ENCODE data around the gene GRK1. TPM values are rescaled to one million over a fixed set of nuclear protein-coding genes. Genes with fewer than 3 reads are reported as not detected.
A peak's percentile ranks its signal among the peaks of the same experiment; 100 is the strongest.
"Not testable (repeated sequence)": the region's sequence is repeated elsewhere in the genome, so short reads cannot be mapped to it uniquely, and the experiment has no call there.

Gene GRK1
- not detected in 2 replicates for total RNA-seq (2014; rRNA removed; shearing (Covaris generic))

DNA sequence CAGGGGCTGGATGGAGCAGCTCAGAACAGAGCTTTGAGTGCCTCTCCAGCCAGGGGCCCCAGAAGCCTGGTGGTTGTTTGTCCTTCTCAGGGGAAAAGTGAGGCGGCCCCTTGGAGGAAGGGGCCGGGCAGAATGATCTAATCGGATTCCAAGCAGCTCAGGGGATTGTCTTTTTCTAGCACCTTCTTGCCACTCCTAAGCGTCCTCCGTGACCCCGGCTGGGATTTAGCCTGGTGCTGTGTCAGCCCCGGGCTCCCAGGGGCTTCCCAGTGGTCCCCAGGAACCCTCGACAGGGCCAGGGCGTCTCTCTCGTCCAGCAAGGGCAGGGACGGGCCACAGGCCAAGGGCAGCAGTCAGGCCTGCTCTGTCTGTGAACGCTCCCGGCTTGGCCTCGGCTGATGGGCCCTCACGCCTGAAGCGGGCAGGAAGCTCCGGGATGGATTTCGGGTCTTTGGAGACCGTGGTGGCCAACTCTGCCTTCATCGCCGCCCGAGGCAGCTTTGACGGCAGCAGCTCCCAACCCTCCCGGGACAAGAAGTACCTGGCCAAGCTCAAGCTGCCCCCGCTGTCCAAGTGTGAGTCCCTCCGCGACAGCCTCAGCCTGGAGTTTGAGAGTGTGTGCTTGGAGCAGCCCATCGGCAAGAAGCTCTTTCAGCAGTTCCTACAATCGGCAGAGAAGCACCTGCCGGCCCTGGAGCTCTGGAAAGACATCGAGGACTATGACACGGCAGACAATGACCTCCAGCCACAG is at the start of gene GRK1:
Gene GRK1, plus strand, starts transcription at position 269 of the 751 bp plus-strand sequence. Its CDS starts 168 bp downstream, at position 437.
- no peak for DNase-seq (ENCODE audit: low spot score)

- no peak for DNase-seq (ENCODE audit: low spot score)
Measured at GRCh38 chr13:113617961-113618360, 49.1 kb upstream of the GRK1 start.

DNA sequence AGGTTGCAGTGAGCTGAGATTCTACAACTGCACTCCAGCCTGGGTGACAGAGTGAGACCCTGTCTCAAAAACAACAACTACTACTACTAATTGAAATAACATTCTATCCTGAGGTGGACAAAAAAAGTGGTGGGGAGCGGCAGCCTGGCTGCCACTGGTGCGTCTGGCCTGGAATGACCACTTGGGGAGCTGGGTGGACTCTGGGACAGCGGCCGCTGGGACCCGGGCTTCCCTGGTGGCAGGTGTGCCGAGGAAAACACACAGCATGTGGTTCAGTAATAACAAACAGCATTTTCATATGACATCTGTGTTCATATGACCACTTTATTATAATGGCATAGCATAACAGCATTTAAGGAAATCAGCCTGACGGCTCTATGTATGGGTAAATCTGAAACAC is 48.6 kb upstream of the GRK1 start:
- DNase-seq (ENCODE audit: low spot score), result no peak

DNA sequence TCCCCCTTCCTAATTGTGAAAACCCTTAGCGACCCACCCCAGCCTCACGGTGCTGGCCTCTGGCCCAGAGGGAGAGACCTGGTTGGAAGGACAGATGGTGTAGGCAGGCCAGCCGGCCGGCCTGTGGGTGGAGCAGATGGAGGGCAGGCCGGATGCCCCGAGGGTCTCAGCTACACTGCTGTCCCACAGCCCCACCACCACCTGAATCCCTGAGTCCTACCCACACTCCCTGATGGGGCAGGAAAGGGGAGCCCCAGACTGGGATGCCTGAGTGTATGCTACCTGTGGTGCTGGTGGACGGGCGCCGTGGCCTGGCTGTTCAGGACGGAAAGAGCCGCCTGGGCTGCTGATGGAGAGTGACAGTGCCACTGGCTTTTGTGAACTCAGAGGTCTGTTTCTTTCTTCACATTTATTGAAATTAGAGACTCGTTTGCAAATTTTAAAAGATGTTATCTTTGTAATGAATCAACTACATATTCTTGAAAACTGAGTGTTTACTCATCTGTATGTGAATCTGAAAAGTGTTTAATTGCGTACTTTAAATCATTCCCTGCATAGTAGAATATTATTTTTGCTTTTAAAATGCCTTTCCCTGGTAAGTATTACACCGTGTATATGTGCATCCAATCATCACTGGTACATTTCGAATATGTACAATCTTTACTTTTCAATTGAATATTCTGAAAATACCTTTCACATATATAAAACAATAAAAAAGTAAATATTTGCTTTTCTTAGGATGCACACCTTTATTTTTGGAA is 46.8 kb upstream of the GRK1 start:
- no peak for DNase-seq (ENCODE audit: low spot score)

- no peak for DNase-seq (ENCODE audit: low spot score)
Measured at GRCh38 chr13:113621046-113621445, 46.0 kb upstream of the GRK1 start.

- peak; percentile 21 for DNase-seq (ENCODE audit: low spot score)
Measured at GRCh38 chr13:113621498-113621897, 45.5 kb upstream of the GRK1 start.

- not testable (repeated sequence) for DNase-seq (ENCODE audit: low spot score)
Measured at GRCh38 chr13:113621986-113622550, 45.0 kb upstream of the GRK1 start.

DNA sequence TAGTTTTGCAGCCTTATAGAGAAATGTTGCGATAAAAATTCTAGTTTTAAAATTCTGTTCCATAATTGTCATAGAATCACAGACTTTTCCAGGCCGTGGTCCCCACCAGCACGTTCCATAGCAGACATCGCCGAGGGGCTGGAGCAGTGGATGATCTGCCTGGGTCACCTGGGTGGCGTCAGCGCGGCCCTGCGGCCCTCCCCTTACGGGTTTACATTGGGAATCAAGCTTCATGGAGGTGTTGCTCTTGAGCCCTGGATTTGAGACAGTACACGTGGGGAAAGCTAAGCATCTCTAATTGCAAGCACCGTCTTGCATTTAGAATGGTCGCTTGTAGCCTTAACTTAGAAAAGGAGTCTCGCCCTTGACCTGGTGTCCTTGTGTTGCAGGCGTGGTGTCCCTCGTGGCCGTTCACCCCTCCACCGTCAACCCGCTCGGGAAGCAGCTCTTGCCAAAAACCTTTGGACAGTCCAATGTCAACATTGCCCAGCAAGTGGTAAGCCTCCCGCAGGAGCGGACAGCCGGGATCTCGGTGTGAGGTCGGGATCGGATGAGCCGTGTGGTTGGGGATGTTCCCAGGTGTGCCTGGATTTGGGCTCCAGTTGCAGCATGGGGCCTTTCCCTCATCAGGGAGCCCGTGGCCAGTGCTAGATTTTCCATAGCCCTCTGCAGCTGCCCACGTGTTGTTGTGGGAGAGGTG is 44.1 kb upstream of the GRK1 start:
- no peak for DNase-seq (ENCODE audit: low spot score)

DNA sequence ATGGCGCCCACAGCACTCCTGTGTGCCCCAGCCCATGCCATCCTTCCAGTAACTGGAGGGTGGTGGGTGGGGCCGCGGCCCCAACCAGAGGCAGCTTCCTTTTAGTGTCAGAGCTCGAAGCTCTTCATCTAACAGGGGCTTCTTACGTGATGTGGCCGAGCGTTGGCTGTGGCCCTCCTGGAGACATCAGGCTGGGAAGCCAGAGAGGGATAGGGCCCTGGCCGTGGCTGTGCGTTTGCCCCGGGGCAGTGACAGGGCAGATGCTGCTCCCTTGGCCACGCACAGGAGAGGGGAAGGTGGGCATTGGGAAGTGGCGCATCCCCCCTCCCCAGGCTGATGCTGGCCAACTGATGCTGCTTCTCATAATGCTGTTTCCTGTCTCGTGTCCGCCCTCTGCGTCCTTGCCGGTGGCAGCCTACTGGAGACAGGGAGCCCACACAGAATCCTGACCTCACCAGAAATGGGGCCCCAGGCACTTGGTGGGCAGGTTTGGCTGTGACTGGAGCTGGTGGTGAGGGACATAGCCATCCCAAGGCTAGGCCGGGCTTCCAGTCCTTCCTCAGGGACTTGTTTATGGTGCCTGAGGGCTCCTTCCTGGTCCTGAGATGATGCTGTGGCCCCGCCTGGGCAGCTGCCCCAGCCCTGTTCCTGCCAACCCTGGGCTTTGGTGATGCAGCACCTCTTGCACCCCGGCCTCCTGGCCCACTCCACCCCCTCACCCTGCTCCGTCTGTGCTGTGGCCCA is 43.4 kb upstream of the GRK1 start:
- no peak for DNase-seq (ENCODE audit: low spot score)

DNA sequence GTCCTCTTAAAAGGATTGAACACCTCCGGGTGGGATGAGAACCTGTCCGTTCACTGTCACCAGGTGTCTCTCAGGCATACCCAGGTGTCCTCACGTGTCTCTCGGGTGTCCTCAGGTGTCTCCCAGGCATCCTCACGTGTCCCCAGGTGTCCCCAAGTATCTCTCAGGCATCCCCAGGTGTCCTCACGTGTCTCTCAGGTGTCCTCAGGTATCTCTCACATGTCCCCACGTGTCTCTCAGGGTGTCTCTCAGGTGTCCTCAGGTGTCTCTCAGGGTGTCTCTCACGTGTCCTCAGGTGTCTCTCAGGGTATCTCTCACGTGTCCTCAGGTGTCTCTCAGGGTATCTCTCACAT is 42.8 kb upstream of the GRK1 start:
- no peak for DNase-seq (ENCODE audit: low spot score)

- DNase-seq (ENCODE audit: low spot score), result not testable (repeated sequence)
Measured at GRCh38 chr13:113624640-113625304, 42.2 kb upstream of the GRK1 start.

DNA sequence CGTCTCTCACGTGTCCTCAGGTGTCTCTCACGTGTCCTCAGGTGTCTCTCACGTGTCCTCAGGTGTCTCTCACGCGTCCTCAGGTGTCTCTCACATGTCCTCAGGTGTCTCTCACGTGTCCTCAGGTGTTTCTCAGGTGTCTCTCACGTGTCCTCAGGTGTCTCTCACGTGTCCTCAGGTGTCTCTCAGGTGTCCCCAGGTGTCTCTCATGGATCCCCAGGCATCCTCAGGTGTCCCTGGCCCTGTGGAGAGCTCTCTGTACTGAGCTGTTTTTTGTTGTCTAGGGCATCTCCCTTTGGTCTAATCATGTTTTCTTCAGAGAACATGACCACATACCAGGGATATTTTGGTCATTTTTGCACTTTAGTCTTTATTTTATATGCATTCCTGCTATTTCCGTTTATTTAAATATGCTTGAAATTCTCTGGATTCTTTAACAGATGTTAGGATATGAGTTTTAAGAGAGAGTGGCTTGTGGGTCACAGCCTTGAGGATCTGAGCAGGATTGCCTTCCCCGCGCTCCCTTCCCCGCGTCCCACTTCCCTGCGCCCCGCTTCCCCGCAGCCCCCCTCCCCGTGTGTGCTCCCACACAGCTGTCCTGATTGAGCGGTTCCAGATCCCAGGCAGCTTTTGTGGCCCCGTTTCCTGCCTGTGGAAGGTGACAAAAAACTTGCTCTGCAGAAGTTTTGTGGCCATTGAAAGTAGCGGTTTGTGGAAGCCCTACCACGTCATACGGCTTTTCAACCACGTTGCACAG is 40.9 kb upstream of the GRK1 start:
- no peak for DNase-seq (ENCODE audit: low spot score)

GRCh38 chr13:113627136-113627535 is 39.9 kb upstream of the GRK1 start:
- DNase-seq (ENCODE audit: low spot score), result no peak

GRCh38 chr13:113628291-113629270 is 38.4 kb upstream of the GRK1 start:
- no peak for DNase-seq (ENCODE audit: low spot score)

DNA sequence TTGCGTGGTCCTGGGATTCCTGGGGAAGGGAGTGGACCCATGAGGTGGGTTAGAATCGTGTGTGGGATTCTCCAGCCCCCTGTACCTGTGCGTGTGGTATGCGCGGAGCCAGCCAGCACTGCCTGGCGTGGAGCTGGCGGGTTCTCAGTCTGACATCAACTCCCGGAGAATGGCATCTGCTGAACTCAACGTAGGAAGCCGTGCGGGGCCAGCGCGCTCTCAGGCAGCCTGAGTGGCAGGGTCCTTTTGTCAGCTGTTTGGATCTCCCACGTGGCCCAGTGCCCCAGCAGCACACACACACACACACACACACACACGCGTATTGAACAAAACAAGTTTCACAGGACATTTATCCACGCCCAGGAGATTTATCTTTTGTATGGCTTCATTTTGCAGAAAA is 37.2 kb upstream of the GRK1 start:
- DNase-seq (ENCODE audit: low spot score), result no peak

DNA sequence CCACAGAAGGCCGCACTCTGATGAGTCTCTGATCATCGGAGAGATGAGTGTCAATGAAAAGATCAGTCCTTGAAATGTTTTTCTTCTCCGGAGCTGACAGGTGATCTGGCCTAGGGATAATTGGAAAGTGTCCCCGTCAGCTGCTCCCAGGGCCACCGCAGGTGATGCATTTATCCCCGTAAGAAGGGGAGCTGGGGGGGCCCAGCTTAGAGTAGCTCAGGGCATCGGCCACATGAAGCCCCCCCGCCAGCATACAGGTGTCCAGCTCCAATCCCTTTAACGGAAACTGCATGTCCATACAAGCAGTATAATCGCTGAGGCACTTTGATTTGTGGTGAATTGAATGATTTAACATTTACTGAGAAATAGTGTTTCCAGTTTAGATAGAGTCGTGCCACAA is 36.7 kb upstream of the GRK1 start:
- DNase-seq (ENCODE audit: low spot score), result no peak

DNA sequence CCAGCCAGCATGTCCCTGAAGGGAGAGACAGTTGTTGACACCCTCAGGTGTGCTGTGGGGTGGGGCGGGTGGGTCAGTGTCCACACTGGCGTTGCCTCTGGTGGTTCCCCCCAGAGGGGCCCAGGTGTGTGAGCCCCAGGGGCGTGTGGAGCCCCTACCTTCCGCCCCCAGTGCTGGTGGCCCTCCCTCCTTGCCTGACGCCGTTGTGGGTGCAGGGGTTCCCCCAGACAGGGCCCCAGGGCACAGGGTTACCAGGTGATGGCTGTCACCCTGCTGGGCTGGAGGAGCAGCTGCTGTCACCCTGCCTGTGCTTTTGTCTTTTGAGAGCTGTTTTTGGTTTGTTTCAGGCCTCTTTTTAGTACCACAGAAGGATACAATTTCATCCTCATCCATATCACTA is 36.2 kb upstream of the GRK1 start:
- DNase-seq (ENCODE audit: low spot score), result no peak

- no peak for DNase-seq (ENCODE audit: low spot score)
Measured at GRCh38 chr13:113631341-113632095, 35.5 kb upstream of the GRK1 start.
